Stimulated activated CD8-positive, alpha-beta memory T cell treated with anti-CD3 and anti-CD28 coated beads, Interleukin-15, amount 100 ng/mL, for 48 hours (primary cell): ENCODE data around the gene MPI.
"Not testable (repeated sequence)": the region's sequence is repeated elsewhere in the genome, so short reads cannot be mapped to it uniquely, and the experiment has no call there.

Experiments
- DNase-seq, 2 donors: peaks; one replicate each; pipeline ENCODE4 v3.0.0-alpha.2; 2020; ENCODE audit warnings: low read depth in 2 of 2

The MPI gene

DNA sequence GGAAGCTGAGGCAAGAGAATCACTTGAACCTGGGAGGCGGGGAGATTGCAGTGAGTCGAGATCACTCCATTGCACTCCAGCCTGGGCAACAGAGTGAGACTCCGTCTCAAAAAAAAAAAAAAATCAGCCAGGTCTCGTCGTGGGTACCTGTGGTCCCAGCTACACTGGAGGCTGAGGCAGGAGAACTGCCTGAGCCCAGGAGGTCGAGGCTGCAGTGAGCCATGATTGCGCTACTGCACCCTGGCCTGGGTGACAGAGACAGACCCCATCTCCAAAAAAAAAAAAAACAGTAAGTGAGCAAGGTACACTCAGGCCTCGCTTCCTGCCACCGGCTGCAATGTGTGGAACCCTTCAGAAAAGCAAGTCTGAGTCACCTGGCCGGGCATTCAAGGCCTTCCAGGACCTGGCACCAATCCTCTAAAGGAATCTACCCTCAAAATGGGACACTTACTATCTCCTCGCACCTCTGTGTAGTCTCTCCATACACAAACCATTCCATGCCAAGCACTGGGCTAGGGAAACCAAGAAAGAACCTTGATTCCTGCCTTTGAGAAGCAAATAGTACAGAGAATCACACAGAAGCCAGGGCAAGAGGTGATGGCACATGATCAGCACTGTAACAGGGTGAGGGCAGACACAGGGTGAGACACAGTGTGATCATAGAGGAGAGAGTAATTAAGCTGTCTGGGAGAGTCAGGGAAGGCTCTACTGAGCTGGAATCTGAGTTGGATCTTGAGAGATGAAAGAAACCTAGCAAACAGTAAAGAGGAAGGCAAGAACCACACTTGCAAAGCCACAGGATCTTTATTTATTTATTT is 26.4 kb upstream of the MPI start:
- DNase-seq = no peak

GRCh38 chr15:74864296-74864695 is 25.5 kb upstream of the MPI start:
- DNase-seq = no peak

- no peak for DNase-seq
These were observed 24.5 kb upstream of the MPI start for GRCh38 chr15:74865316-74865715.

DNA sequence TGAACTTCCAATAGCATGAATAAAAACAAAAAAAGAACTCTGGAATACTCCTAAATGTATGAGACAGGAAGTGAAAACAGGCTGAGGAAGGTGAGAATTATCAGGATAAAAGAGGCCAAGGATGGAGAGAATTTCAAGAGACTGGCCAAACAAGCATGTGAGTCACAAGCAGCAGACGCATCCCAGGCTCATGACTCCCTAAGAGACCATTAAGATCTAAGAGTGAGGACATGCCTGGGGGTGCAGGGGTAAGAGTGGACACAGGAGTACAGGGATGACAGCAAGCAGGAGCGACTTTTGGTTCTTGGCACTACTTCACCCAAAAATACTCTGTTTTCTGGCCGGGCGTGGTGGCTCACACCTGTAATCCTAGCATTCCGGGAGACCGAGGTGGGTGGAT is 23.8 kb upstream of the MPI start:
- no peak for DNase-seq

DNA sequence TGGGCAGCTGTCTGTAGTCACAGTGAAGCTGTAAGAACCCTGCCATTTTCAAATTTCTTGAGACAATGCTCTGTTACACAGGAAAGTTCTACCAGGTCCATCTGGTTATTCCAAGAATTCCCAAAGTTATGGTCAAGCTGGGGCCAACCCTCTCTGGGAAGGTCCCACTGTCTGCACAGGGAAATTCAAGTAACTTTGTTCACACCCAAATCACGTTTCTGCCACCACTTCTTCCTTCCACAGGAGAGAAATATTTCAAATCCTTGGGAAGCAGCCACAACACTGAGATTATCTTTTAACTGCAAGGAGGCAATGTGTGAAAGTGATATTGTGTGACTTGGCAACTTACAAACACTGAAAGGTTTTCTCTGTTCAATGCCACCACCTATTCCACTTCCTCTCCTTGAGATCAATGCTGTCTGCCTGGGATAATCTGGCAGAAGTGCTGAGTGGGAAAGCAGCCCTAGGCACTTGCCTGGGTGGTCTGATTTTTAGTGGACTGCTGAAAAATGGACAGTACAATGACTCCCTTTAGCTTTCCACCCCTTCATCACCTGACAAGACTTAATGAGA is 22.3 kb upstream of the MPI start:
- no peak for DNase-seq

- no peak for DNase-seq
These were observed 21.8 kb upstream of the MPI start for GRCh38 chr15:74868059-74868458.

DNA sequence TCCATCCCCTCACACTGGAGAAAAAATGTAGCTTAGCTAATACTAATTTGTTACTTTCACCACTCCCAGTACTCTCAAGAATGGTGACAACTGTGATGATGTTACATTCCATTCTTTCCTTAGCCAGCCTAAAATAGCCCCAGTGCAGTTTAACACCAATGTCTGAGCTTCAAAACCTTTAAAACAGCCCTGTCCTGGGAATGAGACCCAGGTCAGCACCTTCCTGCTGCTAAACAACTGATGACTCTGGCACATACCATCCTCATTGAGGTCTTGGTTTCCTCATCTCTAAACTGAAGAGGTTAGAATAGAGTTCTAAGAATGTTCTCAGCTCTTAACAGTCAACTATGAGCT is 20.5 kb upstream of the MPI start:
- DNase-seq = no peak

DNA sequence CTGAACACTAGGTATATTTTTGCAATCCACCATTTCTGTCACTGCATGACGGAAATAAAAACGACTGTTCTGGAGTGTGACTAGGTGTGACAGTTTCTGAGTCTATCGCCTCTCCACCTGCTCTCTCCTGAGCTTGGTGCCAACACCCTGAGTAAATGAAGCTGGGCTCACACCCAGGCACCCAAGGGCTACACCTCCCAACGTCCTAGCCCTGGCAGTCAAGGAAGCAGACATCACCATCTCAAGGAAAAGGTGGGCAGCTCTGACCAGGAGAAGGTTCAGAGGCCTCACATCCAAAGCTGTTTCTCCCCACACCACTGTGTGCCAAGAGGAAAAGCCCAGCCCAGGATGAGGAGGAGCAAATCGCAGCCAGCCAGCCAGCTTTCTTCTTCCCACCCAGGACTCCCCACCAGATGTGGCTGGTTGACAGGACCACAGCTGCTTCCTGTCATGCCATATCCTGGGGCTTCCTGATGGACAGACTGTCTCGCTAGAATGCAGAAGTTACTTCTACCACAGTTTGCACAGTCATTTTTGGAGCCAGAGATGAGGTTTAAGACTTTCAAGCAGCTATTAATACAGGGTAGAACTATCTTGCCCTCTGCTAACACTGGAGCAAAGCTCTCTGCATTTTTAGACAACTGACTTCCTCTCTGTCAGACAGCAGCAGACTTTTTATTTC is 20.0 kb upstream of the MPI start:
- no peak for DNase-seq

DNA sequence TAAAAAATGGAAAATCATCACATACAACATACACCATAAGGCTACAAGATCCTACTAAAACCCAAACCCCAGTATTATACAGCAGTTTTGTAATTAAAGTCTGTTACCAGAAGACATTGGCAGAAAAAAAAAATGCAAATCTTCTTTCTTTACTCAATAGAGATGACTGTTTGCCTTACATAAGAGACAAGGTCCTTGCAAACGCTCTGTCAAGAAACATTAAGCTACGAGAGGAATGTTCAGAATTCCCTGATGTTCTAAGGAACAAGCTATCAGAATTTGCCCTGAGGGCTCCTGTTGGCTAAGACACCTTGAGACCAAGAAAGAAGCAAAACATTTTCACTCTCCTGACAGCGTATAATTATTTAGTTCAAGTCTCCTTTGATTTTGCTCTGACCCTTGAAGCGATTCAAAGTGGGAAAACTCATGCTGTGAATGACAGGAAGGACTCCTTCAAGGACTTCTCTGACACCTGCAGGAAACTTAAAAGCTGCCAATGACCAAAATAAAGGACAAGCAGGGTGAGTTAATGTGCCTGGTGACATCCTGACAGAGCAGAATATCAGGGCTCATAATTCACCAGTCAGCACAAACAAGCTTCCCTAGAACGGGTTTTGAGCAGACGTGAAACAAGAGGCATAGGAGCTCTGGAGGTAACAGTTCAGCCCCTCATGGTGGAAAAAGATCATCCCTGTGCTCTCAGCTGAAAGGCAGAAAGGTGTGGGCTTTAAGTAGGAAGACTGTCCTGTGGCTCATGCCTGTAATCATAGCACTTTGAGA is 19.2 kb upstream of the MPI start:
- no peak for DNase-seq

- no peak for DNase-seq
These were observed 17.2 kb upstream of the MPI start for GRCh38 chr15:74872702-74873035.

GRCh38 chr15:74873036-74873755 is 16.6 kb upstream of the MPI start, which contains the start of gene SCAMP2:
TSS of gene SCAMP2 (minus strand) at chr15:74873365. CDS start at chr15:74873255, 110 bp downstream.
- DNase-seq = peak; percentile 85 to 86

DNA sequence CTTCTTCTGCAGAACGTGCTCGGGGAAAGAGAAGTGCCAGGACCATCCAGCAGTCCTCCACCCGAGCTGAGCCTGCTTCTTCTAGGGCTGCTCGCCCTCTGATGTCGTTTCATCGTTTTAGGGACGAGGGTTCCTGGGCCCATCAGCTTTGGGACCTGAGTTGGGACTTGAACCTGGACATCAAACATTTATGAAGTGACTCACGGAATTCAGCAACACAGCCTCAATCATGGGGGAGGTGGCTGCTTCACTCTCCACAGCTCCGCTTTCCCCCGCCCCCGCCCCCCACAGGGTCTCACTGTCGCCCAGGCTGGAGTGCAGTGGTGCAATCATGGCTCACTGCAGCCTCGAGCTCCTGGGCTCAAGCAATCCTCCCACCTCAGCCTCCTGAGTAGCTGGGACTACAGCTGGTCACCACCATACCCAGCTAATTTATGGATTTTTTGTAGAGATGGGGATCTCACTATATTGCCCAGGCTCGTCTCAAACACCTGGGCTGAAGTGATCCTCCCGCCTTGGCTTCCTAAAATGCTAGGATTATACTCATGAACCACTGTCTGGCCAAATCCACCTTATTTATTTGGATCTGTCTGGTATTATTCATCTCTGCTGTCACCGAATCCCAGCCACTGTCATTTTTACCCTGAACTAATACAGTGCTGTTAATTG is 16.0 kb upstream of the MPI start:
- DNase-seq = no peak

GRCh38 chr15:74878273-74878672 is 11.6 kb upstream of the MPI start:
- DNase-seq = no peak

GRCh38 chr15:74882528-74882927 is 7.3 kb upstream of the MPI start:
- DNase-seq = no peak

DNA sequence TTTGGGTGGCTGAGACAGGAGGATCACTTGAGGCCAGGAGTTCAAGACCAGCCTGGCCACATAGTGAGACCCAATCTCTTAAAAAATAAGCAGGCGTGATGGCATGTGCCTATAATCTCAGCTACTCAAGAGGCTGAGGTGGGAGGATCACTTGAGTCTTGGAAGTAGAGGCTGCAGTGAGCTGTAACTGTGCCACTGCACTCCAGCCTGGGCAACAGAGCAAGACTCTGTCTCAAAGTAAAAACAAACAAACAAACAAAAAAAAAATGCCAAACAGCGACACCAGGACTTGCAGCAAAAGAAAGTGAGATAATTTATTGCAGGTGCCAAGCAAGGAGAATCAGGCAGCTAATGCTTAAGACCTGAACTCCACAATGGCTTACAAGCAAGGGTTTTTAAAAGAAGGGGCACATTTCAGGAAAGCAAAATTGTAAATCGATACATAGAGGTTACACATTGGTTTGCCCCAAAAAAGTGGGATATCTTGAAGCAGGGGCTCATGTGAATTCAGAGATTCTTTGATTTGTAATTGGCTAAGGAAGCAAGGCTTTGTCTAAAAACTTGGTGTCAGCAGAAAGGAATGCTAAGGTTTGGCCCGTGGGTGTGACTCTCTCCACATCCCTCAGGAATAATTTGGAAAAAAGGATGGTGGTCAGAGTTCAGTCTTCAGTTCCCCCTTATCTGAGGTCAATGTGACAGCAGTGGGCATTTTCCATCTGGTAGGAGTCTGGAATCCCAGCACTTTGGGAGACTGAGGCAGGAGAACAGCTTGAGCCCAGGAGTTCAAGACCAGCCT is 5.2 kb upstream of the MPI start:
- no peak for DNase-seq

DNA sequence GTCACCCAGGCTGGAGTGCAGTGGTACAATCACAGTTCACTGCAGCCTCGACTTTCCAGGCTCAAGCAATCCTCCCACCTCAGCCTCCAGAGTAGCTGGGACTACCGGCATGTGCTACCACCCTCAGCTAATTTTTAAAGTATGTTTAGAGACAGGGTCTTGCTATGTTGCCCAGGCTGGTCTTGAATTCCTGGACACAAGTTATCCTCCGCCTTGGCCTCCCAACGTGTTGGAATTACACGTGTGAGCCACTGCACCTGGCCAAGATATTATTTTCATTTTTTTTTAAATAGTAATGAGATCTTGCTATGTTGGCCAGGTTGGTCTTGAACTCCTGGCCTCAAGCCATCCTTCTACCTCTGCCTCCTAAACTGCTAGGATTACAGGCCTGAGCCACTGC is 4.4 kb upstream of the MPI start:
- no peak for DNase-seq

GRCh38 chr15:74887537-74888193 is 2.2 kb upstream of the MPI start:
- DNase-seq = not testable (repeated sequence)

DNA sequence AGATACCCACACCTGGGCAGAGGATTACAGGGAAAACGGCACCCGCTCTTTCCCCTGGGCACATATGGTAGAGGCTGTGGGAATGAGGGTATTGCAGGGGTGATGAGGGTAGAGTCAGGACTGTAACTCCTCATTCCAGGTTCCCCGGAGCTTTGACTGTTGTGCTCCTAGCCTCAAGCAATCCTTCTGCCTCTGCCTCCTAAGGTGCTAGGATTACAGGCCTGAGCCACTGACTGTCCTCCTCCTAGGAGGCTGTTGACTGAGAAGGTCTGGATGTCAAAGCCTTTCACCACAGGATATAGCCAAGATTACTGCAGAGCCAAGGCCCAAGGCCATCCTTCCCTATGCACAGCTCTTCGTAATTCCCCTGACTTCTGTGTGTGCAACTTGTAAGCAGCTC is 1.1 kb upstream of the MPI start:
- no peak for DNase-seq

DNA sequence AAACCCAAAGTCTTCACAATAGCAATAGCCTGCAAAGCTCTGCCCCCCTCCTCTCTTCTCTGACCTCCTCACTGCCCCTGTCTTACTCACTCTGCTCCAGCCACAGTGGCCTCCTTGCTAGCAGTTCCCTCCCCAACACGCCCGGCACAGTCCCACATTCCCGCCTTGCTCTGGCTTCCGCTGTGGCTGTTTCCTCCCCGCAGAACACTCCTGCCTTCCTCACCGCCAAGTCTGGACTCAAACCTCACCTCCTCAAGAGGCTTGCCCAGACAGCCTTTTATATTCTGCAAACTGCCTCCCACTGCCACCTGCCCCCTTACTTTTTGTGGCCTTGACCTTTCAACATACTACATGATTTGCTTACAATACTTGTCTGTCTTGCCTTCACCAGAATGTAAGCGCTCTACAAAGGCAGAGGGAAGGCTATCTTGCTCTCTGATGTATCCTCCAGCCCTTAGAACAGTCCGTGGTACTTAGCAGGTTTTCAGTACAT is 406 bp upstream of the MPI start:
- no peak for DNase-seq

DNA sequence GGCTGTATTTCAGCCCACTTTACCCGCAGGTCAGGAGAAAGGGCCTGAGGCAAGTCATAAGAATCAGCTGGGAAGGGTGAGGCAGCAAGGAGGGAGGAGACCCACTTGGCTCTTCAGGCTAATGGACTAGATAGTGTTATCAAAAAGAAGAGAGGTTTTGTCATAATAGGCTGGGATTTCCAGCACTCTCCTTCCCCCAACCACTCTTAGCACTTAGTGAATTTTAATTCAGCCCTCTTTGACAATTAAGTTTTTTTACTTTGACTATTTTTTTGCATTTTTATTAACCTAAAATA is 771 bp downstream of the MPI start:
- no peak for DNase-seq
